Tibial artery (tissue), 4 donors: ENCODE data around the gene SLC31A2.
"Not testable (repeated sequence)": the region's sequence is repeated elsewhere in the genome, so short reads cannot be mapped to it uniquely, and the experiment has no call there.

Experiments used
- DNase-seq, 2 donors: peaks; one replicate each; pipeline ENCODE4 v3.0.0-alpha.2; 2019
- H3K27ac ChIP-seq, 2 donors: fragments of 200-600 bp; sonication (generic) in 1 of 2; 1 replicate in 1 of 2; 2 replicates in 1 of 2; pipeline ENCODE4 v1.5.1; 2018 to 2019; ENCODE audit warnings: mild to moderate bottlenecking in 1 of 2
- H3K27me3 ChIP-seq, 2 donors: fragments of 200-600 bp; sonication (generic) in 1 of 2; one replicate each; pipeline versions ENCODE4 v1.5.1 to v1.6.0; 2016 to 2019
- H3K36me3 ChIP-seq, 3 donors: fragments of 200-600 bp; sonication (generic) in 2 of 3; one replicate each; pipeline ENCODE4 v1.5.1; 2016 to 2019; ENCODE audit warnings: mild to moderate bottlenecking in 2 of 3
- H3K4me1 ChIP-seq, 4 donors: fragments of 200-600 bp; sonication (generic) in 2 of 4; 1 replicate in 3 of 4; 2 replicates in 1 of 4; pipeline ENCODE4 v1.5.1; 2016 to 2019
- H3K4me3 ChIP-seq, 2 donors: fragments of 200-600 bp; sonication (generic) in 1 of 2; 1 replicate in 1 of 2; 2 replicates in 1 of 2; pipeline ENCODE4 v1.5.1; 2018 to 2019; ENCODE audit warnings: mild to moderate bottlenecking in 2 of 2
- H3K9me3 ChIP-seq, 3 donors: fragments of 200-600 bp; sonication (generic) in 1 of 3; one replicate each; pipeline ENCODE4 v1.5.1; 2016 to 2019
- intact Hi-C: fragments of 100-400 bp; cut with DNase I; formaldehyde crosslinking; loops from one replicate; pipeline ENCODE4 v1.15.0; 2023; ENCODE audit warnings: low total_unique reads
- TF ChIP-seq, protein P1 (sequence below), 2 experiments: fragments of 200-600 bp in 1 of 2; fragments of 450-650 bp in 1 of 2; IDR thresholded peaks; one replicate each; pipeline ENCODE4 v1.5.1; 2017 to 2019; ENCODE audit warnings: antibody characterized with exemption in 2 of 2, mild to moderate bottlenecking in 1 of 2, moderate library complexity in 1 of 2

Gene SLC31A2

DNA sequence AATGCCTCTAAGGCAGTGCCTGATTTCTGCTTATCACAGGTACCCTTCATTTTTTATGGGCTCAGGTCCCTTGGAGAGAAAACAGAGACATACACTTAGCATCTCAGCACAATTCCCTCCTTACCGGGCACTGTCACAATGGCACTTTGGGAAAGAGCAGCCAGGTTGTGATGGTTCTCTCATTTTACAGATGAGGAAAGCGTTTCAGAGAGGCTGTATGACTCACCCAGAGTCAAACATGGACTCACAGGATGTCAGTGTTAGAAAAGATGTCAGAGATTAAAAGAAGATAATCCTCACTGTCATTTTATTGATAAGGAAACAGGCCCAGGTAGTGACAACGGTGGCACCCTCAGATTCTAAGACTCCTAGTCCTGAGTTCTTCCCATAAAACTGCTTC lies 12.0 kb upstream of the SLC31A2 start:
- H3K4me1 ChIP-seq = no peaks in the 10 kb centered on the region

DNA sequence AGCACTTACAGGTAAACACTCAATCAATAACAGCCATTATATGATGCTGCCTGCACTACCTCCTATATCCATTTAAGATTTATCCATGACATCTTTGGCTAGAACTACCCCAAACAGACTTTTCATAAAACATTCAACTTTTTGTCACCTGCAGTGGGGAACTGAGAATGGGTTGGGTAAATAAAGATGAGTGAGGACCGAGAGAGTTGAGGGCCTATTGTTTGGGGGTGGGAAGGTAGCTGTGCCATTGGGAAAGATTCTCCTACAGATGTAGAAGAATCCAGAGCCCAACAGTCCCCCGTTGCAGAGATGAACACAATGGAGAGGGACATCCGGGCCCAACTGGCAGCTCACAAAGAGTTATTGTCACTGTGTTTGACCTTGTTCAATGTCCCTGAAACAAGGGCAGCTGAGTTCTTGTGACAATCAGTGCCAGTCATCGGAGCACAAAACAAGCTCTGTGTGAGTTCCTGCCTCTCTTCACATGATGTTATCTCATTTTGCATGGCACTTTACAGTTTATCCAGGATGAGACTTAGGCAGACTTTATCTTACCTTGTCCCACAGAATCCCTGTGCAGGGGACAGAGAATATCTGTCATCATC lies 11.5 kb upstream of the SLC31A2 start:
- TF ChIP-seq, protein P1, sequence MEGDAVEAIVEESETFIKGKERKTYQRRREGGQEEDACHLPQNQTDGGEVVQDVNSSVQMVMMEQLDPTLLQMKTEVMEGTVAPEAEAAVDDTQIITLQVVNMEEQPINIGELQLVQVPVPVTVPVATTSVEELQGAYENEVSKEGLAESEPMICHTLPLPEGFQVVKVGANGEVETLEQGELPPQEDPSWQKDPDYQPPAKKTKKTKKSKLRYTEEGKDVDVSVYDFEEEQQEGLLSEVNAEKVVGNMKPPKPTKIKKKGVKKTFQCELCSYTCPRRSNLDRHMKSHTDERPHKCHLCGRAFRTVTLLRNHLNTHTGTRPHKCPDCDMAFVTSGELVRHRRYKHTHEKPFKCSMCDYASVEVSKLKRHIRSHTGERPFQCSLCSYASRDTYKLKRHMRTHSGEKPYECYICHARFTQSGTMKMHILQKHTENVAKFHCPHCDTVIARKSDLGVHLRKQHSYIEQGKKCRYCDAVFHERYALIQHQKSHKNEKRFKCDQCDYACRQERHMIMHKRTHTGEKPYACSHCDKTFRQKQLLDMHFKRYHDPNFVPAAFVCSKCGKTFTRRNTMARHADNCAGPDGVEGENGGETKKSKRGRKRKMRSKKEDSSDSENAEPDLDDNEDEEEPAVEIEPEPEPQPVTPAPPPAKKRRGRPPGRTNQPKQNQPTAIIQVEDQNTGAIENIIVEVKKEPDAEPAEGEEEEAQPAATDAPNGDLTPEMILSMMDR (IDR thresholded peaks at IDR 0.05) = no peak
- Histone ChIP-seq H3K36me3 (no peaks in the 10 kb centered on the region), H3K27me3 (peaks cover 0 to 4% of the 10 kb centered on the region in 2 donors), H3K27ac (no peak overlapping the region), H3K4me1 (no peaks in the 10 kb centered on the region), H3K9me3 (no peaks in the 10 kb centered on the region), H3K4me3 (no peak overlapping the region)
- intact Hi-C loops = no loop called here
- no peak for DNase-seq

More for the DNA sequence above, 12.0 kb upstream of the SLC31A2 start:
- intact Hi-C loops = no loop called here
- Histone ChIP-seq H3K4me3 (no peak overlapping the region), H3K27ac (no peak overlapping the region), H3K36me3 (no peaks in the 10 kb centered on the region), H3K9me3 (no peaks in the 10 kb centered on the region), H3K27me3 (peaks cover 0 to 4% of the 10 kb centered on the region in 2 donors)
- DNase-seq = no peak
- TF ChIP-seq, protein P1 (IDR thresholded peaks at IDR 0.05) = no peak

DNA sequence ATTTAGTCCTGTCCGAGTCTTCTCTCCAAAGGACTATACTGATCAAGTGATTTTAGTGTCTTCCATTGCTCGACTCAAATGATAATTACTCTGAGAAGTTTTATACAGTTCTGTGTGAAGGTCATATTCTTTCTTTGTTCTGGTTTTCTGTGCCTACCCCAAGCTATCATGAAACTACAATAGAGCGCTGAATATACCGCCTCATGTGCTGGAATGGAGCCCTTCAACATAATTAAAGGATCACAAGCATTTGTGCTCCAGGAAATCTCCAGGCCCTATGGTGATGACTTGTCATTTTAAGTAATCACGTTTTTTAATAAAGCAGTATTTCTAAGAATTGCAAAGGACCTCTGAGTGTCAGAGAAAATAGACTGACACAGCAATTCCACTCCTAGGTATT lies 10.9 kb upstream of the SLC31A2 start:
- no peak overlapping the region for H3K27ac ChIP-seq

DNA sequence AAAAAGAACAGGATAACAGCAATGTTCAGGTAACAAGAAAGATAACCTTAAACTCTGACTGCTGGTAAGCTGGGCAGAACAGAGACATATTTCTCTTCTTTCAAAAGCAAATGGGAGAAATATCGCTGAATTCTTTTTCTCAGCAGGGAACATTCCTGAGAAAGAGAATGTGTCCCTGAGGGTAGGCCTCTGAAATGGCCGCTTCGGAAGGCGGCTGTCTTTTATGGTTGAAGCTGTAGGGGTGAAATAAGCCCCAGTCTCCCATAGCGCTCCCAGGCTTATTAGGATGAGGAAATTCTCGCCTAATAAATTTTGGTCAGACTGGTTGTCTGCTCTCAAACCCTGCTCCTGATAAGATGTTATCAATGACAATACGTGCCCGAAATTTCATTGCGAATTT lies 9.9 kb upstream of the SLC31A2 start:
- H3K27me3 ChIP-seq, H3K9me3 ChIP-seq, H3K27ac ChIP-seq, H3K36me3 ChIP-seq, H3K4me1 ChIP-seq, intact Hi-C loops, DNase-seq, H3K4me3 ChIP-seq: not testable (repeated sequence)

More for the DNA sequence above, 10.9 kb upstream of the SLC31A2 start:
- Histone ChIP-seq H3K27me3 (peaks cover 0 to 7% of the 10 kb centered on the region in 2 donors), H3K36me3 (no peaks in the 10 kb centered on the region), H3K4me1 (no peaks in the 10 kb centered on the region), H3K9me3 (no peaks in the 10 kb centered on the region), H3K4me3 (no peak overlapping the region)
- intact Hi-C loops = no loop called here
- DNase-seq = no peak
- TF ChIP-seq, protein P1 (IDR thresholded peaks at IDR 0.05) = no peak

DNA sequence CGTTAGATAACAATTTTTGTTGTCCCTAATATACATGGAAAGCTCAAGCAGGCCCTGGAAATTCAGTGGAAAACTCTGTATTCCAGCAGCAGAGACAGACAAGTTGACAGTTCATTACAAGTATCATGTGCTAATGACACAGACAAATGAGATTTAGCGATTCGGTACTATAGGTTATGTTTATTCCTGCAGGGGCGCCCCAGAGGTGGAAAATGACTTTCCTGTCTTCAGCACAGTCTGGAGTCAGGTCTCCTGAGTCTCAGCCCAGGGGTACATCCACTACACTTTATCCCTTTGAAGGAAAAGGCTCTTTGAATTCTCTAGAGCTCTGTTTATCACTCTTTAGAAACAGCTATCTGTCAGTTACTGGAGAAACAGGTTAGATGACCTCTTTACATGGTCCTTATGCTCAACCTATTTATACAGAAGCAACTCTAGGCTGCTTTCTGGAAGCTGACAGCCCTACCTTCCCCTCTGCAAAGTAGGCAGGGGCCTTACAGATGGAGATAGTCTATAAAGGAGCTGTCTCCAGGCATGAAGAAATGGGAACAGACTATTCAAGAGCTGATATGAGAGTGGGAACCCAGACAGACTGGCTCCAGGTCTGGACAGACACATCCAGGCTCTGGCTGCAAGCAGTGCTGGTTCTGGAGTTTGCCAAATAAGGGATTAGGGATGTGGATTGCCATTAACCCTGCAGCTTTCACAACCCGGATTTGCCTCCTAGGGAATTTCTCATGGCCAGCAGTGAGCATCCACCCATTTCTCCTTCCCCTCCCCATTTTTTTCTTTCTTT lies 7.2 kb upstream of the SLC31A2 start:
- no peaks in the 10 kb centered on the region for H3K4me1 ChIP-seq
- no peaks in the 10 kb centered on the region for H3K36me3 ChIP-seq
- no peak overlapping the region for H3K4me3 ChIP-seq
- H3K27me3 ChIP-seq = peaks cover 0 to 8% of the 10 kb centered on the region in 2 donors
- intact Hi-C loops = no loop called here
- H3K9me3 ChIP-seq = no peaks in the 10 kb centered on the region
- TF ChIP-seq, protein P1 (IDR thresholded peaks at IDR 0.05) = no peak
- no peak for DNase-seq
- no peak overlapping the region for H3K27ac ChIP-seq

DNA sequence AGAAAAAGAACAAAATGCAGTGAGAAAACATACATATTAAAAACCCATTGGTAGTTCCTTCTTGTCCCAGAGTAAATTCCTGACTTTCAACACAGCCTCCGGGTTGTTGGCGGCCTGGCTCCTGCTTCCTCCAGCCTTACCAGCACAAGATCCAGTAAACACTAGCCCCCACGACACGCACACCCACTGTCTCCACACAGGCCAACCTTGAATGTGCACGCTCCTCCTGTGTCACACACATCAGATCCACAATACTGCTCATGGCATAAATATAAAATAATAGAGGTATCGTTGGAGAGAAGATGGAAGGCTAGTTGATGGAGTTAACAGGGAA lies 2.5 kb upstream of the SLC31A2 start:
- Histone ChIP-seq H3K36me3 (no peaks in the 10 kb centered on the region), H3K9me3 (no peaks in the 10 kb centered on the region), H3K4me3 (no peak overlapping the region), H3K27me3 (peaks cover 0 to 7% of the 10 kb centered on the region in 2 donors), H3K4me1 (peaks cover 0 to 17% (median 8%) of the 10 kb centered on the region in 4 donors), H3K27ac (no peak overlapping the region)
- DNase-seq = no peak
- intact Hi-C loops = no loop called here
- TF ChIP-seq, protein P1 (IDR thresholded peaks at IDR 0.05) = no peak
